Hepatocyte (in vitro differentiated cells): ENCODE results near the gene TSPAN15. TPM values are rescaled to one million over a fixed set of nuclear protein-coding genes. Genes with fewer than 3 reads are reported as not detected.
"Not testable (repeated sequence)": the region's sequence is repeated elsewhere in the genome, so short reads cannot be mapped to it uniquely, and the experiment has no call there.

Experiments used
- DNase-seq: peaks from one replicate; pipeline ENCODE4 v3.0.0-alpha.2; 2016; ENCODE audit warnings: low spot score
- H2AFZ ChIP-seq: fragments of 200-600 bp; sonication (generic); 2 replicates; pipeline ENCODE4 v1.6.0; 2016; ENCODE audit warnings: antibody characterized with exemption, mild to moderate bottlenecking
- H3K27ac ChIP-seq: fragments of 200-600 bp; sonication (generic); 2 replicates; pipeline ENCODE4 v1.5.1; 2016; ENCODE audit warnings: mild to moderate bottlenecking
- H3K27me3 ChIP-seq: fragments of 200-600 bp; sonication (generic); 2 replicates; pipeline ENCODE4 v1.6.1; 2016
- H3K36me3 ChIP-seq: fragments of 200-600 bp; sonication (generic); replicated peaks from 2 replicates; pipeline ENCODE4 v1.5.1; 2016; ENCODE audit warnings: low read depth; ENCODE audit not compliant: insufficient read depth
- H3K4me1 ChIP-seq: fragments of 200-600 bp; sonication (generic); 2 replicates; pipeline ENCODE4 v1.5.1; 2016; ENCODE audit warnings: mild to moderate bottlenecking, moderate library complexity; ENCODE audit not compliant: insufficient read depth
- H3K4me2 ChIP-seq: fragments of 200-600 bp; sonication (generic); 2 replicates; pipeline ENCODE4 v1.6.0; 2016
- H3K4me3 ChIP-seq: fragments of 200-600 bp; sonication (generic); 2 replicates; pipeline ENCODE4 v1.5.1; 2016; ENCODE audit warnings: mild to moderate bottlenecking
- H3K79me2 ChIP-seq: fragments of 200-600 bp; sonication (generic); 2 replicates; pipeline ENCODE4 v1.6.0; 2017; ENCODE audit warnings: mild to moderate bottlenecking
- H3K9me2 ChIP-seq: fragments of 200-600 bp; sonication (generic); replicated peaks from 2 replicates; pipeline ENCODE4 v1.6.0; 2017; ENCODE audit warnings: mild to moderate bottlenecking; ENCODE audit not compliant: insufficient read depth
- H3K9me3 ChIP-seq: fragments of 200-600 bp; sonication (generic); 2 replicates; pipeline ENCODE4 v1.5.1; 2016; ENCODE audit warnings: low read depth, mild to moderate bottlenecking
- H4K20me1 ChIP-seq: fragments of 200-600 bp; sonication (generic); 2 replicates; pipeline ENCODE4 v1.6.0; 2016; ENCODE audit warnings: mild to moderate bottlenecking; ENCODE audit not compliant: insufficient read depth, poor library complexity, severe bottlenecking
- CTCF ChIP-seq: fragments of 200-600 bp; sonication (generic); IDR thresholded peaks from 2 replicates; pipeline ENCODE4 v1.5.1; 2016; ENCODE audit warnings: antibody characterized with exemption, mild to moderate bottlenecking; ENCODE audit not compliant: poor library complexity
- EZH2 ChIP-seq: fragments of 200-600 bp; sonication (generic); IDR thresholded peaks from 2 replicates; pipeline ENCODE4 v1.6.1; 2016; ENCODE audit warnings: antibody characterized with exemption, mild to moderate bottlenecking, borderline replicate concordance
- EZH2phosphoT487 ChIP-seq: fragments of 200-600 bp; sonication (generic); IDR thresholded peaks from one replicate; pipeline ENCODE4 v1.6.1; 2018; ENCODE audit warnings: antibody characterized with exemption, mild to moderate bottlenecking, low read depth, moderate library complexity; ENCODE audit not compliant: unreplicated experiment, severe bottlenecking
- WGBS: methylation state at CpG from one replicate; pipeline ENCODE4 v1.1.6; 2016; ENCODE audit warnings: low lambda C conversion rate; ENCODE audit errors: missing lambda C conversion rate; 5-methylcytosine and 5-hydroxymethylcytosine counted together
- polyA plus RNA-seq: library from polyadenylated mRNA; unstranded; fragments of >200 nt; fragmentation: Nextera tagmentation; extraction: Ambion mirVana; gene quantifications from 2 replicates; pipeline ENCODE4 v1.2.1, GENCODE V29; 2016
- total RNA-seq: library from RNA; depleted of rRNA; stranded (reverse); fragments of >200 nt; gene quantifications from 2 replicates; pipeline ENCODE4 v1.2.3, GENCODE V29; 2014

The TSPAN15 gene
- total and polyA plus RNA-seq, 2 experiments from 2014 or later = 29.0 to 66.4 TPM

- Histone ChIP-seq H3K9me2 (no peaks in the 10 kb centered on the region), H3K4me1 (no peaks in the 10 kb centered on the region), H3K27me3 (no peaks in the 10 kb centered on the region), H2AFZ (no peak overlapping the region), H3K9me3 (peaks cover 7% of the 10 kb centered on the region), H4K20me1 (no peaks in the 10 kb centered on the region), H3K27ac (no peak overlapping the region), H3K4me3 (no peak overlapping the region), H3K79me2 (peaks cover under 1% of the 10 kb centered on the region), H3K4me2 (no peak overlapping the region), H3K36me3 (no peaks in the 10 kb centered on the region)
- no peak for TF ChIP-seq CTCF
- TF ChIP-seq EZH2 = no peak
- no peak for TF ChIP-seq EZH2phosphoT487
- 77% methylated on average over 9 of the region's 9 CpGs for WGBS
- DNase-seq = no peak
Observed at GRCh38 chr10:69486922-69487730, 35.9 kb downstream of the TSPAN15 start.

GRCh38 chr10:69488149-69488844, 37.0 kb downstream of the TSPAN15 start:
- H3K4me2 ChIP-seq, H4K20me1 ChIP-seq, H3K79me2 ChIP-seq, H2AFZ ChIP-seq, H3K27ac ChIP-seq, H3K4me3 ChIP-seq, H3K27me3 ChIP-seq, DNase-seq, H3K9me3 ChIP-seq, H3K4me1 ChIP-seq, H3K36me3 ChIP-seq, H3K9me2 ChIP-seq: not testable (repeated sequence)
- WGBS = 86% methylated on average over 4 of the region's 4 CpGs

GRCh38 chr10:69488856-69489255, 37.6 kb downstream of the TSPAN15 start:
- H3K4me1 ChIP-seq, H3K4me2 ChIP-seq, H3K27me3 ChIP-seq, H3K36me3 ChIP-seq, H3K4me3 ChIP-seq, H3K9me3 ChIP-seq, H4K20me1 ChIP-seq, H2AFZ ChIP-seq, H3K79me2 ChIP-seq, H3K9me2 ChIP-seq, H3K27ac ChIP-seq, DNase-seq: not testable (repeated sequence)
- WGBS = 92% methylated on average over 6 of the region's 6 CpGs

- H3K4me3 ChIP-seq = no peak overlapping the region
- H3K27me3 ChIP-seq = no peaks in the 10 kb centered on the region
- H3K4me2 ChIP-seq = no peak overlapping the region
- TF ChIP-seq CTCF = no peak
- H2AFZ ChIP-seq = no peak overlapping the region
- no peak overlapping the region for H3K27ac ChIP-seq
- DNase-seq = no peak
- no peaks in the 10 kb centered on the region for H4K20me1 ChIP-seq
- H3K79me2 ChIP-seq = no peaks in the 10 kb centered on the region
- no peaks in the 10 kb centered on the region for H3K36me3 ChIP-seq
- peaks cover 3% of the 10 kb centered on the region for H3K4me1 ChIP-seq
- H3K9me3 ChIP-seq = peaks cover 7% of the 10 kb centered on the region
- 97% methylated on average over 9 of the region's 9 CpGs for WGBS
- H3K9me2 ChIP-seq = no peaks in the 10 kb centered on the region
Observed at GRCh38 chr10:69489506-69490090, 38.3 kb downstream of the TSPAN15 start.
